GM21576 (cell line): ENCODE data around the gene HOXA10.

Experiments used
- ATAC-seq: cut with Tn5 transposase; IDR thresholded peaks from one replicate; pipeline ENCODE4 v1.9.1; 2021; ENCODE audit warnings: mild to moderate bottlenecking, moderate library complexity; ENCODE audit not compliant: unreplicated experiment

The HOXA10 gene

DNA sequence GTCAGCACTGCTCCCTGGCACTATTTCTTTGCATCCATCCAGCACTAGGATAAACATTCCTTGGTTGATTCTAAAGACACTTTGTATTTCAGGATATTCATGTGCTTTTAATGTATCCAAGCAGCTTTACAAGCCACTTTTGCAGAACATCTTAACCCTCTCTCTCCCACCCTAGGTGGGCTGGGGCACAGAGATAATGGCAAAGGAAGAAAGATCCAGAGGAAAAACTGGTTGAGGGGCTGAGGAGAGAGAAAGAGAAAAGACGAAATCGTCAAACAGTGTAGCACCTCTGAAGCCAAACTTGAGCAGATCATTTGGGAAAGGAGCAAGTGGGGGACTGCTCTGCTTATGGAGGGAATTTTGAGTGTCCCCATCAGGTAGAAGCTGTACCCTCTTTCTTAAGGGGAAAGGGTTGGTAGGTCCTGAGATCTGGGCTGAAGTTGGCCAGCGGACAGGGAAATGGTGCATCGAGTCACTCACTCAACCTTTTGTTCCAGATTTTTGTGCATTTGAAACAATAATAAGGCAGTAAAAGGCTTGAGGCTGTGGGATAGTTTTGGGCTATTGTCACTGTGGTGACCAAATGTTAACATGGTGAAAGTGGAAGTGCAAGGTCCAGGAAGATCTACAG lies 30.0 kb upstream of the HOXA10 start:
- no peak for ATAC-seq

DNA sequence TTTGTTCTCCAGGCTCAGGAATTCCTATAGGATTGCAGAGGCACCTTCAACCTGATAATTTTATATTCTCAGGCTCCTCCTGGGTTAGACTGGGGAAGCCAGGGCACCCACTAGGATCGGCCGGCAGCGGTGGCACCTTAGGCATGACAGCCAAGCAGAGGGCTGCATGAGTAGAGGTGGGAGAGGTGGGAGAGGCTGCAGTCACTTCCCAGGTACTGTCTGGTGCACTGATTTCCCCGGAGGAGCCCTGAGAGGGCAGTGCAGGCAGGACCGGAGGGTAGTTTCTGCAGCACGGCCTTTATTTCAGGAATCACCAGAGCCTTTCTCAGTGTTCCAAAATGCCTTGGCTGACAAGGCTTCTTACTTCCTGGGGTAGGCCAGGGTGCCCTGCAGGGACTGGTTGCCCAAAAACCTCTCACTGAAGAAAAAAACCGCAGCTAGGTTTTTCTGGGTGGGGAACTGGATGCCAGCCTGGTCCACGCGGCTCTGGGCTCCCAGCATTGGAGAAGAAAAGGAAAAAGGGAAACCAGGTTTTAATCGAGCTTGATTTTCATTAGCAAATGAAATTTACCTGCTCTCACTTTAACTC lies 29.3 kb upstream of the HOXA10 start:
- no peak for ATAC-seq

DNA sequence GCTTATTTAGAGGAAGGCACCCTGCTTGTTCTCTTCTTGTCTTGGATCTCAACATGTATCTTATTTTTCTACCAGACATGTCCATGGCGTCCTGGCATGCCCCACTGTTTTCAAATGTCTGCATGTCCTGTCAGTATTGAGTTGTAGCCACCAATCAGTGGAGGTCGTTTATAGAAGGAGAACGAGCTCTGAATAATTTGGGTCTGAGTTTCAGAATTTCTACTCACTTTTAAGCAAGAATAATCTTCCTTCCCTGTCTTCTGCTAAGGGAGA lies 28.7 kb upstream of the HOXA10 start:
- ATAC-seq: no peak

DNA sequence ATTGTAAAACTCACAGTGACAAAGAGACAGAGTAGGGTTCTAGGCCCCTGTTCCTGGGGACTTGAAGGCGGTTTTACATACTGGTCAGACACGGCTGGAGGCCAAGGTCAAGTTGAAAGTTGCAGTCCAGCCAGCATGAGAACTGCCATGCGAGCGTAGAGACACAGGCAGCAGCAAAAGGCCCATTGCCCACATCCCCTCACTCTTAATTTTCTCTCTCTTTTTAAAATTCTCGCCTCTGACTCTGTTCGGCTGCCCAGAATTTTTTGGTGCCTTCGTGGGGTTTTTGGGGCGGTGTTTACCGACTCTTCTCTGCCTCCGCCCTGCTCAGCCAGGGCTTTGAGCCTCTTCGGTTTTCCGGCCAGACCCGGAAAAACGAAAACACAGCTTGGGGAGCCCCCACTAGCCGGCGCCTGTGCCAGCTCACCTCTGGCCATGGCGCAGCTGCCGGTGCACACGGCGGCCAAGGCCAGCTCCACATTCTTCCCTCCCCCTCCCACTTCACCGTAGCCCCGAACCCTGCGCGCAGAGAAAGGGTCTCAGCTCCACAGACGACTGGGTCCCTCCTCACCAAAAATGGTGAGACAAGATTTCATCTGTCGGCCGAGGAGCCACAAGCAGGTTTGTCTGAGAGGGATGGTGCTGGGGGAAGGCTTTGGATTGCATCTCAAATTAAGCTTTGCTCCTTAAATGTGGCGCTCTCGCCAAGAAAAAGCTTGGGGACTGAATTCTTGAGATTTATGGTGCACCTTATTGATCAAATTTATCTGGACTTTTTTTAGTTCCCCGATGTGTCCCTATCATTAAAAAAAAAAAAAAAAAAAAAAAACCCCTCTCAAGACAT lies 28.1 kb upstream of the HOXA10 start:
- no peak for ATAC-seq

DNA sequence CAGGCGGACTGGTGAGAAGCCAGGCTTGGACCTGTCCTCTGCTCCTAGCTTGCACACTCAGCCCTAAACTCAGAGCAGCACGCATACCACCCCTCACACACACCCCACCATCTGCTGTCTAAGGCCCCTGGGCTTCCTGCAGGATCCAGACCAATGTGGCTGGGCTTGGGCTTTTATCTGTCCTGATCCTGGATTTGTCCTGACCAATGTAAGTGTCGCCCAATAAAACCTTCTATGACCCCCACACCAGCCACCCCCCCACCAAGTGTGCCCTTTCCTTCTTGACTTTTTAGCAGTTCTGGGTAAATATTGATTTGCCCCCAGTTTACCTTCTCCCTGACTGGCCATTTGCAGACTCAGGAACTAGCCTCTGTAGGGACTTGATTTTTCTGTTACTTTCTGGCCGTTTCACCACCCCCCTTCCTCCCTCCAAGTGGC lies 27.5 kb upstream of the HOXA10 start:
- ATAC-seq: no peak

DNA sequence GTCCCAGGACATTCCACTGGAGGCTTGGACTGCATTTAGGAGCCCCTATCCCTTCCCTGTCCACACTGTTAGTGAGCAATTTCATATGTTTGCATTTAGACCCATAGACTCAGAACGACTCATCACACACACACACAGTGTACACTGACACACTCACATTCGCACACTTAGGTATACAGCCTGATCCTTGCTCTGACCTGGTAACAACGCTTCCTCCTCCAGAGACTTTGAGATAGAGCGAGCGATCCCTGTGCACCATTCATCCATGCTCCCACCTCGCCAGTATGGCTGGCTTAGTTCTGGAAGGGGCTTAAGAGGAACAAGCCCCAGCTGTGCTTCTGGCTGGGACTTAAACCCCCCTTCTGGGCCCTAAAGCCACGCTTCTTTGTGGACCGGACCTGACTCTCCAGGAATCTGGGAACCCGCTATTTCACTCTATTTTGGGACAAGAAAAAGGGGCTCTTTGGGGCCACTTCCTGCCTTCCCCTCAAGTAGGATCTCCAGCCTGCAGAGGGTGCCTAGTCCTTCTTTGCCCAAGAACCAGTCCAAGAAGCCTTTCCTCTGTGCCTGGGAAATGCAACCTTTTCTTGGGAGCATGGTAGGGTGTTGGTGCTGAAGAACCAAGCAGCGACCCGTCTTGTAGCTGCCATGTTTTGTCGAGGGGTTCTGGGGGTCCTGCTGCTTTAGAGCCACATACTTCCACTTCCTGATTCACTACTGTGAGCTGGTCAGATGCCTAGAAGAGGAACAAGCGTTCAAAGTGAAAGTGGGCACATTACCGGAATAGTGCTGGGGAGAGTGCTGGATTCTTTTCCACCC lies 26.9 kb upstream of the HOXA10 start:
- ATAC-seq: no peak

DNA sequence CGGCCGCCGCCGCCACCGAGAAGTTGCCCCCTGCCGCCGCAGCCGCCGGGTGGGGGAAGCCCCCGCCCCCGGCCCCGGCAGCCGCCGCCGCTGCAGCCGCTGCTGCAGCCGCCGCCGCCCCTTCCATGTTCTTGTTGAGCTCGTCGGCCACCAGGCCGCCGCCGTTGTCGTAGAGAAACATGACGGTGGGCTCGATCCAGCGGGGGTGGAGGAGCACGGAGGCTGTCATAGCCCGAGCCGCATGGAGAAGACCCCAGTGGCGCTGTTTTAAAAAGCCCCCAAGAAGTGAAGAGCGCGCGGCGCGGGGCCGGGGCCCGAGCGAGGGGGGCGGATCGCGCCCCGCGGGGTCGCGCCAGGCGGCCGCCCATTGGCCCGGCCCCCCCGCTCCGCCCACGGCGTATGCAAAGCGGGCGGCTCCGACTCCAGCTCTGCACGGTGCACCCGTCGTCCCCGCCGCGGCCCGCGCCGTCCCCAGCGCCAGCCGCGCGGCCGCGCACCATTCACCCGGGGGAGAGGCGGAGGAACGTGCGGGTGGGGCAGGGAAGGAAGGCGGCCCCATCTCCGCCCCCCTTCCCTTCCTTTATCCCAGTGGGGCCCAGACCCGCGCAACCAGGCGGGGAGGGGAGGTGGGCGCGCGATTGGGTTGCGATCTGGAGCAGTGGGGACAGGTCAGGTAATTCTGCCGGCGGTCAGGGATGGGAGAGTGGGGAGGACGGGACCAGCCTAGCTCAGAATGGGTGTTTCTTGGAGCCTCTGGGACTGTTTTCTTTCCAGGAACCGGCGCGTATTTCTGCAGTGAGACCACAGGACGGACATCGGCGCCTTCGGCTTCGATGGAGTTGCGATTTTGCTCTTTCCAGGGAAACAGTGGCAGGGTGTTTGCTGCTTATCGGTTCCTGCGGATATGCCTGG lies 26.0 kb upstream of the HOXA10 start, which contains the start of gene HOXA13:
HOXA13 (minus strand) TSS at position 243 of the 912 bp plus-strand sequence; CDS start at position 229, 14 bp downstream.
- no peak for ATAC-seq

DNA sequence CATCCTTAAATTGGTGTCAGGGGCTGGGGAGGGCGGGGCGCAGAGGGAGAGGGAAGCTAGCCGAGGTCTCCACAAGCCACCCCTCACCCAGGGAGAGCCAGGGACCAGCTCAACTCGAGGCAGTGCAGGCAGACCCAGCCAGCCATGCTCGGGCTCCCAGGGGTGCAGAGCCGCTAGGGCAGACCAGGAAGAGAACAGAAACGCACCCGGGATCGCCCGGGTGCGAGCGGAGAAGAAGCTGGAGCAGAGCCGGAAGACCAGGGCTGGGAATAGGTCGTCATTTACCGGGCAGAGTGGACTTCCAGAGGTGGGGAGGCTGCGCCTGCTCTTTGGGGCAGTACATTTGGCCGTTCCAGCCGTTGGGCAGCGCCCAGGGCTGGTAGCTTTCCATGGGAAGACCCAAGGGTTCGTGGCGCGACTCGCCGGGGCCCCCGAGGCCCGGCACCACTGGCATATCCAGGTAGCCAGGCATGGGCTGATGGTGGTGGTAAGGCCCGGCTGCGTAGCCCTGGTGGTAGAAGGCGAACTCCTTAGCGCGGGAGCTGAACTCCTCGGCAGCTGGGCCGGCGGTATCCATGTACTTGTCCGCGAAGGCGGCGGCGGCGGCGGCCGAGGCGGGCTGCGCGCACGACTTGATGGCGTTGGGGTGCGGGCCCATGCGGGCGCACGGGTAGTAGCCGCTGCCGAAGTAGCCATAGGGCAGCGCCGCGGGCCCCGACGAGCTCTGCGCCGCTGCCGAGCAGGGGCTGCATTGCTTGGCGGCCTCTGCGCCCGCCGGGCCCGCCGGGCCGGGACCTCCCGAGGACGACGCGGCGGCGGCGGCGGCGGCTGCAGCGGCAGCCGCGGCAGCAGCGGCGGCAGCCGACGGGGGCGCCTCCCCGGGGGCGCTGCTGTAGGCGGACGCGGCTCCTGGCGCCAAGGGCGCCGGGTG lies 25.0 kb upstream of the HOXA10 start:
- no peak for ATAC-seq

DNA sequence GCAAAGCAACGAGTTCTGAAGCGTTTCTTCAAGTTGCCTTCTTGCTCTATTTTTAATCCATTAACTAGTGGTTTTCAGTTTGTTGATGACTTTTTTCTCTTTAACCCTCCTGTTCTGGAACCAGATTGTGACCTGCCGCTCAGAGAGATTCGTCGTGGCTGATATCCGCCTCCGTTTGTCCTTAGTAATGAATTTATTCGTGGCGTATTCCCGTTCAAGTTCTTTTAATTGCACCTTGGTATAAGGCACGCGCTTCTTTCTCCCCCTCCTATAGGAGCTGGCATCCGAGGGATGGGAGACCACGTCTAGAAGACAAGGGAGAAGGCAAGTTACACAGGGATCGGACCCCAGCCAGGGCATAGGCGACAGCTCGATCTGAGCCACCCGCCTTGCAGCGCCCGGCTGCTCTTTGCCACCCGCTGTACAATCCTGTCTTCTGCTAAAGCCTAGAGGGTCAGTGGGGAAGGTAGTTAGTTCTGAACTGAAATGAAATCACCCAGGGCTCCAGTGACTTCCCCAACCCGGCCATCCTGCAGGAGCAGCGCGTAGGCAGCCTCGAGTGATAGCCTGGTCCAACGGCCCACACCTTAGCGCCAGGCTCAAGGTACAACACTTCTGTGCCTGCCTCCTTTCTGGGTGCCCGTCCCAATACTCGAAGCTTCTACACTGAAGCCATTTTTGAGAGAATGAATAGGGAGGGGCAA lies 24.2 kb upstream of the HOXA10 start:
- no peak for ATAC-seq

DNA sequence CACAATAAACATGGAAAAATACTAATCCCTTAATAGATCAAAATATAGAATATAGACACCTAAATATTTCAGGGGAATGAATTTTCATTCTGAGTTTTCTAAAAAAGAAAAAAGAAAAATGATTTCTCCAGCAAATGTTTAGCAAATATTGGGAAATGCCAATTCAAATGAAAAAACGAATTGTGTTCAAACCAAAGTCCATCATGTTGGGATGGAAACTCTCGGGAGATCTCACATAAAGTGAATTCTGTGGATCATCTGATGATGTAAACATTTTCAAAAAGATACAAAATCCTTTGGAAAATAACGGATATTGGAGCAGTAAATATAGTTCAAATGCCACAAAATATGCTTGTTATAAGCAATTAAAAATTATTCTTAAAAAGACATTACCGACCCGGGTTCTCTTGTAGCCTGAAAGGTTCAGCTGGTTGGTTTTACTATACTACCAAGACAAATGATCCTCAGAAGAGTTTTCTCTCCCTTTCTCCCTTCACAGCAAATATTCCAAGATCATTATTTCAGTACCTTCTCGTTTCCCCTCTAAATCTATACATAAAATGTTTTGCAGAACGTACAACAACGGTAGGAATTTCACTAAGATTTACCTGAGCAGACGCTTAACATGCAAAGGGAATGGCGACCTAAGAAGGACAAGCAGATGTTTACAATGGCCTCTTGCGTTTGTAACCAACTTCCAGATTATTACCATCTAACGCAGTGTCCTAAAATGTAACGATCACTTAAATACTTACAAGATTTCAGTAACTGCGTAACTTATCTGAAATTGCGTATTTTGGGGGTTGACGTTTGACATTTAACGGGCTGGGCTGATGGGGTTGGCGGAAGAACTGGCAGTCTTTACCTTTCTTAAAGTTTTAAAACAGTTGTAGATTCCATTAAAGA lies 23.3 kb upstream of the HOXA10 start:
- ATAC-seq: no peak

DNA sequence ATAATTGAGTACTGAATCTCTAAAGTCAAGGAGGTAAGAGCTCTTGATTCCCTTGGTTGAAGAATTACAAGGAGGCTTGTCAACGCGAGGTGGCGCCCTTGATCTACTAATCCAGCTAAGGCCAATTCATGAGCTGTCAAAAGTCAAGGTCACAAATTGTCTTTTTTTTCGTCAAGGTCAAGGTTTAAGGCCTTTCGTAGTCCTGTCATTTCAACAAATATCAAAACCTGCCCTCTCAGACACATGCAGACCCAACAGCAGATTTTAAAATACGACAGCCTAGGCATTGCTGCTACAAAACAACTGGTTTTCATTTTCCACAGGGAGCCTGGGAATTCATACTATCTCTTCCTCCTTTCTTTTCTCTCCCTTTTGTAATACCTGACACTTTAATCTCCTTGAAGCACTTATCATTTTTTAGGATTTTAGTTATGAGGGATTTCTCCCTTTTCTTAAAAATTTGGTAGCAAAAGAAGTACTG lies 22.2 kb upstream of the HOXA10 start:
- ATAC-seq: no peak

DNA sequence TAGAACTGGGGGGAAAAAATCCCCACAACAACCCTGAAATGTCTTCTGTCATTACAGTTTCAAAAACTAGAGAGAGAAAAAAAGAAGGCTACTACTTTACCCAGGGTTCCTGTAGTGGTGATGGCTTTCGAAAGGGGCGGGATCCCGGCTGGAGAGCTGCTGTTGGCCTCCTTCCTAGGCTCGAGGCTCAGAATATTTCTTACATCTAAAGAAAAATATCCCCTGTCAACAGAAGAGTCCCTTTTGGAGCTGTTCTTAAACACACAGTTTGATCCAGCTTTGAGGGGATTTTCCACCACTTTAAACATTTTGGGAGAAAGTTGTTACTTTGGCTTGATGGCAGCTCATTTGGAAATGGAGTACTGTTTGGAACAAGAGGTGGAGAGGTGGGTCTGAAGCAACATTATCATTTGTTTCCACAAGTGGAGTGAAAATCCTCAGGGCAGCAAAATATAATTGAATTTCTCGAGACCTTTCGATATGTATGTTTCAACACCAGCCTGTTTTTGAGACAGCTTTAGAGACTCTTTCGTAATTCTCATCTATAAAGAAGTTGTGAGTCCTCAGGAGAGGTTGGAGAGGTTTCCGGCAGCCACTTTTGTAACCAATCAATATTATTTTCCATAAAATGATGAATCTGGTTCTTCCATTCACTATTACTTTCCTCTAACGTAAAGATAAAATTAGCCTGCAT lies 20.7 kb upstream of the HOXA10 start:
- ATAC-seq: no peak

DNA sequence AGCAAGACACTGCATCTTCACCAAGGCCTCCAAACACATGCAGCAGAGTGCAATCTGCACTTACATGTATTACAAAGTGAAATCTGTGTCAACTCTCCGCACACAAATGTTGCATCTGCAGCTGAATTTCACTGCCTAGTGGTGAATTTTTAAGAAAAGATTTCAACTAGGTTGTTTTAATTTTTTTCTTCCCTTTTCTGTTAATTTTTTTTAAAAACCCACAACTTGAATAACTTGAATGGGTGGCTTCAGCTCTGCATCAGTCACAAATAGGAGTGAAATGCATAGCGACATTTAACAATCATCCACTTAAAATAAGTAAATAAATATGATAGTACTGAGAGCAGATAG lies 19.9 kb upstream of the HOXA10 start:
- no peak for ATAC-seq

DNA sequence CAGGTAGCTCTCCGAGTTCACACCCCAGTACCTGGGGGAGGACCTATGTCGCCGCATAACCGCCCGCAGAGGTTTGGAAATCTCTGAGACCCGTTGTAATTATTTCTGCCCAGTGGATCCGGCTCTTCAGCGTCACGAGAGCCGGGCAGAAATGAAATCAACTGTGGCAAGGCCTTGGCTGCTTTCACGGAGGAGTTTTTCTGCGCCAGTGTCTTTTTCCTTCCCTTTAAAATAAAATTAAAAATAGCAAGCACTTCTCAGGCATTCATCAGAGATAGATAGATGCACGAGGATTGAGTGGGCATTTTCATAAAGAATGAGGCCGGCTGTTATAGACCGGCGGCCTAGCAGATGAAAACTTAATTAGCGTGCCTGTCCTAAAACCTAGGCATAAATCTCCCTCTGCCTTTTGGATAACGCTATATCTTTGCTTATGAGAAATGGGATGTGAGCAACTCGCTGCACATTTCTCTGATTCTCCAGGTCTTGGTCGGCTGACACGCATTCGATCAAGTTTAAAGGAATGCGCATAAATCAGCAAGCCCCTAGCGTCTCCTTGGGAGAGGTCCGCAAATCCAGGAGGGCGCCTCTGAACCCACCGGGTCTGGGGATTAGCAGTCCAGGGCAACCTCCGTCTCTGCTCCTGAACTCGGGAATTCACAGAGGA lies 19.3 kb upstream of the HOXA10 start:
- no peak for ATAC-seq

DNA sequence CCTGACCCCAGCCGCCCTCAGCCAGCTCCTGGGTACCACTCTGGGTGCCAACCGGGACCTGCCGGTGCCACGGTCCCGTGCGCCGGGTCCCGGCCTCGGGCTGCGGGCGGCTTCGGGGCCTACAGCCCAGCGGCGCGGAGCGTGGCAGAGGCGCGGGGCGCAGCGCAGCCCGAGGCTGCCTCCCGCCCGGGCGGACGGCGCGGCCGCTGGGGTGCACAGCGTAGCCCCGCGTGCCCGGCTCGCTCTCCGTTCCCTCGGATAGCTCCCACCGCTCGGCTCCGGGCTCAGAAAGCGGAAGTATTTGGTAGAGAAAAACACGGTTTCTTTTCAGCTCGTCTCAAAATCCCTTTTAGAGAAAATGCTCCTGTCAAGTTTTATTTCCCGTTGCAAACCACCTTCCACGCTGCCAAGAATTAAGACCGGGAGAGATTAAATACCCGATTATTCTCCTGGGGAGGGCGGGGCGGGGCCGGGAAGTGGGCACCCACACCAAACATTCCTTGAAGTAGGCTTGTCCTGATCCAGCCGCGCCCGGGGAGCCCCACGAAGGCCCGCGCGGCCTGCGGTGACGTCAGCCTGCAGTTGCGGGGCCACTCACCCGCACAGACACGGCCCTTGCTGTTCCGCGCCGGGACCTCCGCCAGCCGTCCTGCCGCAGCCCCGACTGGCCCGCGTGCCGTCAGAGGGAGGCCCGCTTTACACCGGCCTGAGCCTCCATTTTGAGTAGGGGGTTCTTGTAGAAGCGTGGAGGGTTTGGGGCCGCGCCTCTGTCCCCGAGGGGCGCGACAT lies 18.6 kb upstream of the HOXA10 start:
- no peak for ATAC-seq
